Transverse colon (tissue), 4 donors: ENCODE measurements around the gene MBOAT2. TPM values are rescaled to one million over a fixed set of nuclear protein-coding genes. Genes with fewer than 3 reads are reported as not detected.

Source experiments
- DNase-seq: peaks from one replicate; pipeline ENCODE4 v3.0.0-alpha.2; 2019
- H3K27ac ChIP-seq, 4 donors: fragments of 200-600 bp; sonication (generic); 2 replicates each; pipeline ENCODE4 v1.5.1; 2016 to 2018; ENCODE audit warnings: inconsistent platforms in 4 of 4
- H3K27me3 ChIP-seq: fragments of 200-600 bp; sonication (generic); 2 replicates; pipeline ENCODE4 v1.5.1; 2017; ENCODE audit warnings: inconsistent platforms
- H3K36me3 ChIP-seq, 4 donors: fragments of 200-600 bp; sonication (generic); 2 replicates each; pipeline ENCODE4 v1.5.1; 2017 to 2019; ENCODE audit warnings: inconsistent platforms in 4 of 4
- H3K4me1 ChIP-seq, 4 donors: fragments of 200-600 bp; sonication (generic); 2 replicates each; pipeline ENCODE4 v1.5.1; 2017 to 2020; ENCODE audit warnings: inconsistent platforms in 4 of 4
- H3K4me3 ChIP-seq, 4 donors: fragments of 200-600 bp; sonication (generic); 1 replicate in 1 of 4; 2 replicates in 3 of 4; pipeline versions ENCODE4 v1.5.1 to v1.6.1; 2017 to 2019; ENCODE audit warnings: inconsistent platforms in 4 of 4
- H3K9me3 ChIP-seq, 2 donors: fragments of 200-600 bp; sonication (generic); 2 replicates each; pipeline ENCODE4 v1.5.1; 2017 to 2019; ENCODE audit warnings: inconsistent platforms in 2 of 2
- CTCF ChIP-seq, 5 experiments: fragments of 200-600 bp in 3 of 5; fragments of 450-650 bp in 2 of 5; sonication (generic) in 3 of 5; IDR thresholded peaks; 1 replicate in 2 of 5; 2 replicates in 3 of 5; pipeline ENCODE4 v1.5.1; 2016 to 2017; ENCODE audit warnings: antibody characterized with exemption in 5 of 5, inconsistent platforms in 3 of 5, mild to moderate bottlenecking in 2 of 5, moderate library complexity in 1 of 5
- EP300 ChIP-seq: sonication (generic); formaldehyde crosslinking; IDR thresholded peaks from one replicate; pipeline ENCODE4 v1.6.1; 2017; ENCODE audit warnings: antibody characterized with exemption, low read depth
- POLR2A ChIP-seq: fragments of 450-650 bp; IDR thresholded peaks from one replicate; pipeline ENCODE4 v1.6.1; 2016; ENCODE audit warnings: antibody characterized with exemption, mild to moderate bottlenecking, moderate library complexity
- POLR2AphosphoS5 ChIP-seq, 3 donors: sonication (generic); formaldehyde crosslinking; IDR thresholded peaks; one replicate each; pipeline ENCODE4 v1.6.1; 2016; ENCODE audit warnings: antibody characterized with exemption in 3 of 3
- WGBS, 2 donors: methylation state at CpG; one replicate each; pipeline ENCODE4 v1.1.5; 2018; ENCODE audit warnings: low coverage in 1 of 2; 5-methylcytosine and 5-hydroxymethylcytosine counted together
- in situ Hi-C, 4 donors: fragments of 200-750 bp; cut with MboI; loops; one replicate each; pipeline versions ENCODE4 v1.15.0 to v1.15.1; 2017; ENCODE audit warnings: low sequenced_read_pairs in 3 of 4, low pct_ligation_motif_present in 1 of 4, low pct_unique_long_range_greater_than_20kb in 1 of 4
- intact Hi-C: fragments of 100-400 bp; cut with DNase I; formaldehyde crosslinking; loops from one replicate; pipeline ENCODE4 v1.15.1; 2023; ENCODE audit warnings: low total_unique reads
- total RNA-seq, 4 donors: library from RNA; depleted of rRNA; stranded (reverse); fragments of >200 nt; gene quantifications; one replicate each; pipeline ENCODE4 v1.1.0, GENCODE V29; 2016

The MBOAT2 gene
- total RNA-seq, 4 donors from 2014 or later: 10.0 to 132 (median 89.2) TPM

- intact Hi-C loops: no loop called here
- no peak for DNase-seq
- peaks cover 0 to 12% (median 7%) of the 10 kb centered on the region in 4 donors for H3K4me1 ChIP-seq
- H3K36me3 ChIP-seq: no peaks in the 10 kb centered on the region
- 69% methylated on average over 5 of the region's 5 CpGs; no CpG with 5 or more reads in 1 of the 2 donors for WGBS, 2 donors
- no peaks in the 10 kb centered on the region for H3K27me3 ChIP-seq
- H3K9me3 ChIP-seq: no peaks in the 10 kb centered on the region
- H3K27ac ChIP-seq: no peak overlapping the region
- no peak for TF ChIP-seq EP300
- TF ChIP-seq CTCF (IDR thresholded peaks at IDR 0.05): no peak
- no peak for TF ChIP-seq POLR2AphosphoS5 (IDR thresholded peaks at IDR 0.05)
- TF ChIP-seq POLR2A: no peak
- in situ Hi-C loops: no loop called here
- no peak overlapping the region for H3K4me3 ChIP-seq
Measured at GRCh38 chr2:8992643-8993042, 10.8 kb downstream of the MBOAT2 start.

- in situ Hi-C loops: no loop called here
- TF ChIP-seq EP300 (no peak), POLR2AphosphoS5 (IDR thresholded peaks at IDR 0.05) (no peak), POLR2A (no peak), CTCF (IDR thresholded peaks at IDR 0.05) (no peak)
- 87 to 89% methylated on average over 4 to 5 of the region's 5 CpGs for WGBS, 2 donors
Measured at GRCh38 chr2:8989536-8990079, 13.9 kb downstream of the MBOAT2 start.

GRCh38 chr2:8987410-8987809 lies 16.1 kb downstream of the MBOAT2 start:
- no peak for DNase-seq
- Histone ChIP-seq H3K27me3 (no peaks in the 10 kb centered on the region), H3K27ac (no peak overlapping the region), H3K4me1 (peaks cover 0 to 5% (median 2%) of the 10 kb centered on the region in 4 donors), H3K36me3 (no peaks in the 10 kb centered on the region), H3K4me3 (no peak overlapping the region), H3K9me3 (no peaks in the 10 kb centered on the region)
- WGBS, 2 donors: 87 to 88% methylated on average over 3 of the region's 3 CpGs
- no peak for TF ChIP-seq CTCF (IDR thresholded peaks at IDR 0.05)
- no peak for TF ChIP-seq EP300
- TF ChIP-seq POLR2AphosphoS5 (IDR thresholded peaks at IDR 0.05): no peak
- TF ChIP-seq POLR2A: no peak
- intact Hi-C loops: no loop called here
- in situ Hi-C loops: no loop called here

More at GRCh38 chr2:8989536-8990079, 13.9 kb downstream of the MBOAT2 start:
- no peaks in the 10 kb centered on the region for H3K9me3 ChIP-seq
- intact Hi-C loops: no loop called here
- peaks cover 0 to 3% (median 0%) of the 10 kb centered on the region in 4 donors for H3K4me1 ChIP-seq
- H3K27me3 ChIP-seq: no peaks in the 10 kb centered on the region
- no peak overlapping the region for H3K27ac ChIP-seq
- DNase-seq: no peak
- no peak overlapping the region for H3K4me3 ChIP-seq
- H3K36me3 ChIP-seq: no peaks in the 10 kb centered on the region

- Histone ChIP-seq H3K9me3 (no peaks in the 10 kb centered on the region), H3K27me3 (no peaks in the 10 kb centered on the region), H3K27ac (no peak overlapping the region), H3K36me3 (no peaks in the 10 kb centered on the region), H3K4me3 (no peak overlapping the region), H3K4me1 (peaks cover 0 to 5% (median 2%) of the 10 kb centered on the region in 4 donors)
- intact Hi-C loops: no loop called here
- TF ChIP-seq CTCF (IDR thresholded peaks at IDR 0.05): no peak
- TF ChIP-seq POLR2AphosphoS5 (IDR thresholded peaks at IDR 0.05): no peak
- TF ChIP-seq POLR2A: no peak
- no peak for TF ChIP-seq EP300
- DNase-seq: no peak
- WGBS, 2 donors: 90 to 98% methylated on average over 9 to 11 of the region's 11 CpGs
- in situ Hi-C loops: no loop called here
Measured at GRCh38 chr2:8986327-8986976, 17.0 kb downstream of the MBOAT2 start.
